Spleen (tissue), 13 donors: ENCODE data around the gene INVS. TPM values are rescaled to one million over a fixed set of nuclear protein-coding genes. Genes with fewer than 3 reads are reported as not detected.

Experiments
- DNase-seq: peaks from one replicate; pipeline ENCODE4 v3.0.0-alpha.2; 2020
- H3K27ac ChIP-seq, 8 donors: fragments of 200-600 bp; sonication (generic) in 7 of 8; 1 replicate in 4 of 8; 2 replicates in 4 of 8; pipeline versions ENCODE4 v1.5.0 to v1.8.0; 2016 to 2021; ENCODE audit warnings: inconsistent platforms in 4 of 8, mild to moderate bottlenecking in 4 of 8, moderate library complexity in 1 of 8
- H3K27me3 ChIP-seq, 7 donors: fragments of 200-600 bp; sonication (generic) in 6 of 7; replicated peaks in 1 of 7; 1 replicate in 4 of 7; 2 replicates in 3 of 7; pipeline versions ENCODE4 v1.5.0 to v1.8.0; 2016 to 2021; ENCODE audit warnings: inconsistent platforms in 3 of 7, mild to moderate bottlenecking in 1 of 7
- H3K36me3 ChIP-seq, 6 donors: fragments of 200-600 bp; sonication (generic) in 5 of 6; 1 replicate in 4 of 6; 2 replicates in 2 of 6; pipeline versions ENCODE4 v1.5.0 to v1.8.0; 2016 to 2021; ENCODE audit warnings: inconsistent platforms in 2 of 6
- H3K4me1 ChIP-seq, 6 donors: fragments of 200-600 bp; sonication (generic) in 5 of 6; 1 replicate in 3 of 6; 2 replicates in 3 of 6; pipeline versions ENCODE4 v1.5.0 to v1.8.0; 2016 to 2021; ENCODE audit warnings: inconsistent platforms in 3 of 6
- H3K4me3 ChIP-seq, 8 donors: fragments of 200-600 bp; sonication (generic) in 7 of 8; 1 replicate in 4 of 8; 2 replicates in 4 of 8; pipeline versions ENCODE4 v1.5.0 to v1.8.0; 2016 to 2021; ENCODE audit warnings: inconsistent platforms in 4 of 8, mild to moderate bottlenecking in 4 of 8, moderate library complexity in 2 of 8
- H3K9me3 ChIP-seq, 8 donors: fragments of 200-600 bp; sonication (generic) in 7 of 8; 1 replicate in 4 of 8; 2 replicates in 4 of 8; pipeline versions ENCODE4 v1.5.0 to v1.8.0; 2016 to 2021; ENCODE audit warnings: inconsistent platforms in 4 of 8
- POLR2A ChIP-seq, 3 donors: fragments of 450-650 bp; IDR thresholded peaks; one replicate each; pipeline ENCODE4 v1.5.1; 2017; ENCODE audit warnings: antibody characterized with exemption in 3 of 3, mild to moderate bottlenecking in 1 of 3
- POLR2AphosphoS5 ChIP-seq, 3 donors: sonication (generic); formaldehyde crosslinking; IDR thresholded peaks; one replicate each; pipeline ENCODE4 v1.5.1; 2017; ENCODE audit warnings: antibody characterized with exemption in 3 of 3
- WGBS, 5 donors: extraction: QIAGEN DNeasy Blood & Tissue Kit in 3 of 5; methylation state at CpG; one replicate each; pipeline versions ENCODE4 v1.1.5 to v1.1.7; 2013 to 2018; 5-methylcytosine and 5-hydroxymethylcytosine counted together
- intact Hi-C: fragments of 100-400 bp; cut with DNase I; formaldehyde crosslinking; loops from one replicate; pipeline ENCODE4 v1.15.0; 2023; ENCODE audit warnings: low total_unique reads
- long read RNA-seq, 2 donors: transcript quantifications; one replicate each; lab custom pipeline, GENCODE V29; 2026
- polyA plus RNA-seq, 3 donors: library from polyadenylated mRNA; stranded (reverse); fragments of 200-250 nt; gene quantifications; one replicate each; pipeline ENCODE4 v1.2.1, GENCODE V29; 2013
- total RNA-seq, 7 donors: library from RNA; depleted of rRNA in 3 of 7; stranded (reverse); fragments of >200 nt in 3 of 7; fragmentation: NEBNext Ultra II Directional in 4 of 7; extraction: Animal tissue kit (Norgen Biotek cat#: 25700) in 4 of 7; gene quantifications; one replicate each; pipeline versions ENCODE4 v1.1.0 to v1.2.1, GENCODE V29; 2016 to 2021
- TF ChIP-seq, protein P1 (sequence below), 11 experiments: fragments of 200-600 bp in 7 of 11; fragments of 450-650 bp in 4 of 11; sonication (generic) in 4 of 11; IDR thresholded peaks in 8 of 11; conservative IDR thresholded peaks in 3 of 11; 1 replicate in 7 of 11; 2 replicates in 4 of 11; pipeline versions ENCODE4 v1.4.0 to v1.8.0; 2016 to 2021; ENCODE audit warnings: antibody characterized with exemption in 11 of 11, inconsistent platforms in 4 of 11, mild to moderate bottlenecking in 1 of 11
- donor health status: healthy with polysubstance abuse.
- donor health status: DM: no; HTN: no; CAD: no; lungs with moderate emphysema.
- donor health status: DM: no; HTN: no; CAD: no.
- donor health status: Bipolar disorder and iron deficiency.
- donor health status: healthy.
- donor health status: DM: no; HTN: no; CAD: no.
- donor health status: DM: yes; HTN: yes; CAD: no.

Gene INVS
- 10 to 100 TPM; 18.2 to 49.5 (median 28.4) TPM for total RNA-seq
- 1 to 10 TPM; 3.0 to 4.2 (median 3.7) TPM for polyA plus RNA-seq
- long read RNA-seq, donor 1 = 0 reads
- long read RNA-seq, donor 2 = 0 reads

DNA sequence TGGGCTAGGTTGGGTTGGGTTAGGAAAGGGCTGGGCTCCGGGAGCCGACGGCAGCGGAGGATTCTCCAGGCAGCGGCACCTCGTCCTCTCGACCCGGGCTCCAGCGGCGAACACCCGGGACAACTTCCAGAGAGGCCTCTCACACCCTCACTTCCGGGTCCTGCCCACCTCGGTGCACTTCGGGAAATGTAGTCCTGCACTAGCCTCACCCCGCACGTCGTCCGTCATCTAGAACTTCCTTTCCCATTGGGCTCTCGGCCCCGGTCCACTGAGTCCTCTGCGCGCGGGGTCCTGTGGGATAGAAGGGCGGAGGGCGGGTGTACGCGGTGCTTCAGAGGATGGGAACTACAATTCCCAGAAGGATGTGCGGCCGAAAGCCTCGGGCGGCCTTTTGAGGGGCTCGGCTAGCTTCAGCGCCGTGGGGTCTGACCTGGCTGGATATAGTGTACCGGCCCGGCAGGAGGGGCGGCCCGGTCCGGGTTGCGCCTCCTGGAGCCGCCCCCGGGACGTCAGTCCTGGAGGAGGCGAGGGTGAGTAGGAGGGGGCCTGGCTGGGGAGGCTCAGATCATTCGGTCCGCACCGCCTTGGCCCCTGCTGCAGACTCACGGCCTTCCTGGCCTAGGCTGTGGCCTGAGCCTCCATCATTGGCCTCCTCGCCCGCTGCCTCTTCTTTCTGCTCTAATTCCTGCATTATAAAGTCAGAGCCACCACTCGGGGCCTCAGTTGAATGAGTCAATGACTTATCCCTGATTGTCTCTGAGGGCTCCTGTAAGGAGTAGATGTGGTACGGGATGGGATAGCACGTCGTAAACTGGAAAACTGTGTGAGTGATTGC is at the start of gene INVS, which contains the start of gene ERP44:
TSS of gene INVS (plus strand) at position 357 of the 835 bp plus-strand sequence. CDS start 5,279 bp downstream, outside the sequence.
TSS of gene ERP44 (minus strand) at position 114 of the 835 bp plus-strand sequence. CDS start 160 bp downstream, outside the sequence.
- 0 to 1% (median 1%) methylated on average over 32 to 54 of the region's 54 CpGs for WGBS, 5 donors
- Histone ChIP-seq H3K4me1 (peaks cover 26 to 56% (median 49%) of the 10 kb centered on the region in 6 donors), H3K27me3 (no peaks in the 10 kb centered on the region), H3K27ac (peak within 1 kb of the TSS; percentile 80 to 95 (median 92)), H3K36me3 (peaks cover 0 to 26% (median under 1%) of the 10 kb centered on the region in 6 donors), H3K9me3 (no peaks in the 10 kb centered on the region), H3K4me3 (peak within 1 kb of the TSS; percentile 83 to 98 (median 94))
- DNase-seq = peak; percentile 99
- intact Hi-C loops = no loop called here
- TF ChIP-seq POLR2AphosphoS5 (IDR thresholded peaks at IDR 0.05) (peak; percentile 96 to 97 (median 97)), POLR2A (IDR thresholded peaks at IDR 0.05) (peak; percentile 4 to 69 (median 33))
- TF ChIP-seq, protein P1, sequence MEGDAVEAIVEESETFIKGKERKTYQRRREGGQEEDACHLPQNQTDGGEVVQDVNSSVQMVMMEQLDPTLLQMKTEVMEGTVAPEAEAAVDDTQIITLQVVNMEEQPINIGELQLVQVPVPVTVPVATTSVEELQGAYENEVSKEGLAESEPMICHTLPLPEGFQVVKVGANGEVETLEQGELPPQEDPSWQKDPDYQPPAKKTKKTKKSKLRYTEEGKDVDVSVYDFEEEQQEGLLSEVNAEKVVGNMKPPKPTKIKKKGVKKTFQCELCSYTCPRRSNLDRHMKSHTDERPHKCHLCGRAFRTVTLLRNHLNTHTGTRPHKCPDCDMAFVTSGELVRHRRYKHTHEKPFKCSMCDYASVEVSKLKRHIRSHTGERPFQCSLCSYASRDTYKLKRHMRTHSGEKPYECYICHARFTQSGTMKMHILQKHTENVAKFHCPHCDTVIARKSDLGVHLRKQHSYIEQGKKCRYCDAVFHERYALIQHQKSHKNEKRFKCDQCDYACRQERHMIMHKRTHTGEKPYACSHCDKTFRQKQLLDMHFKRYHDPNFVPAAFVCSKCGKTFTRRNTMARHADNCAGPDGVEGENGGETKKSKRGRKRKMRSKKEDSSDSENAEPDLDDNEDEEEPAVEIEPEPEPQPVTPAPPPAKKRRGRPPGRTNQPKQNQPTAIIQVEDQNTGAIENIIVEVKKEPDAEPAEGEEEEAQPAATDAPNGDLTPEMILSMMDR (IDR thresholded peaks at IDR 0.05 in 8 of 11, conservative IDR thresholded peaks at IDR 0.05 in 3 of 11) = peak in 3 of 11 experiments; percentile 13 to 19 (median 17)

GRCh38 chr9:100049551-100049950 is 49.5 kb upstream of the INVS start:
- Histone ChIP-seq H3K27ac (no peak overlapping the region), H3K4me3 (no peak overlapping the region), H3K4me1 (peaks cover 0 to 26% (median 7%) of the 10 kb centered on the region in 6 donors), H3K9me3 (no peaks in the 10 kb centered on the region), H3K36me3 (peaks cover 0 to 64% (median 15%) of the 10 kb centered on the region in 6 donors), H3K27me3 (no peaks in the 10 kb centered on the region)
- no peak for TF ChIP-seq POLR2A (IDR thresholded peaks at IDR 0.05)
- no peak for TF ChIP-seq POLR2AphosphoS5 (IDR thresholded peaks at IDR 0.05)
- TF ChIP-seq, protein P1 (IDR thresholded peaks at IDR 0.05 in 8 of 11, conservative IDR thresholded peaks at IDR 0.05 in 3 of 11) = no peak
- DNase-seq = no peak
- WGBS, 5 donors = 87 to 89% (median 89%) methylated on average over 1 of the region's 1 CpG
- intact Hi-C loops = no loop called here

DNA sequence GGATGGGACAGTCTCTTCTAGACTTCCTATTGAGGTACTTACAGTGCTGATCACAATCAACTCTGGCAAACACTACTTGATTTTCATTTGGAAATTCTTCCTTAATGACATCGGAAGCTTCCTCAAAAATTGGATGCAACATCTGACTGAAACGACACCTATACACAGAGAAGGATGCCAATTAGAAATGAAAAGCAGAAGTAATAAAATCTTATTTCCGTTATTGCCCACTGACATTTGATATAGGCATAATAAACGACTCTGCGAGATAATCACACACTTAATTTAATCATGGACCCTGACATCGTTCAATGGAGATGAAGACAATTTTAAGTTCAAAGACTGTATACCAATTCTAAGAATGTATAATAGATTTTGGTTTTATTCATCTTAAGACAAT is 46.7 kb upstream of the INVS start:
- WGBS, 5 donors = 36 to 57% (median 50%) methylated on average over 6 of the region's 6 CpGs
- TF ChIP-seq, protein P1 (IDR thresholded peaks at IDR 0.05 in 8 of 11, conservative IDR thresholded peaks at IDR 0.05 in 3 of 11) = no peak
- TF ChIP-seq POLR2AphosphoS5 (IDR thresholded peaks at IDR 0.05) (no peak), POLR2A (IDR thresholded peaks at IDR 0.05) (no peak)
- intact Hi-C loops = no loop called here
- Histone ChIP-seq H3K9me3 (no peaks in the 10 kb centered on the region), H3K27me3 (no peaks in the 10 kb centered on the region), H3K36me3 (peaks cover 0 to 76% (median 18%) of the 10 kb centered on the region in 6 donors), H3K27ac (no peak overlapping the region), H3K4me1 (peaks cover 0 to 37% (median 9%) of the 10 kb centered on the region in 6 donors), H3K4me3 (no peak overlapping the region)
- no peak for DNase-seq

- Histone ChIP-seq H3K36me3 (peaks cover 0 to 64% (median 6%) of the 10 kb centered on the region in 6 donors), H3K27ac (no peak overlapping the region), H3K4me3 (no peak overlapping the region), H3K9me3 (no peaks in the 10 kb centered on the region), H3K27me3 (no peaks in the 10 kb centered on the region), H3K4me1 (peaks cover 0 to 73% (median 20%) of the 10 kb centered on the region in 6 donors)
- intact Hi-C loops = no loop called here
- WGBS, 5 donors = 88 to 96% (median 93%) methylated on average over 2 of the region's 2 CpGs
- DNase-seq = no peak
- TF ChIP-seq POLR2A (IDR thresholded peaks at IDR 0.05) (no peak), POLR2AphosphoS5 (IDR thresholded peaks at IDR 0.05) (no peak)
- TF ChIP-seq, protein P1 (IDR thresholded peaks at IDR 0.05 in 8 of 11, conservative IDR thresholded peaks at IDR 0.05 in 3 of 11) = no peak
These were observed 42.5 kb upstream of the INVS start for GRCh38 chr9:100056561-100056960.
